K562 (cell line): ENCODE data around the gene HOXC10. TPM values are rescaled to one million over a fixed set of nuclear protein-coding genes. Genes with fewer than 3 reads are reported as not detected.

Source experiments
- CREB1 ChIP-seq, 2 experiments: sonication (generic) in 1 of 2; formaldehyde crosslinking in 1 of 2; IDR thresholded peaks; 2 replicates each; pipeline versions ENCODE4 v1.6.1 to v1.8.0; 2012 to 2022; ENCODE audit warnings: inconsistent platforms in 1 of 2, mild to moderate bottlenecking in 1 of 2, missing genetic modification reagents in 1 of 2, moderate library complexity in 1 of 2
- CXXC5 ChIP-seq: fragments of 250-450 bp; sonication (Bioruptor Pico); IDR thresholded peaks from 2 replicates; pipeline ENCODE4 v1.8.0; 2022; ENCODE audit warnings: inconsistent platforms, mild to moderate bottlenecking, moderate library complexity
- FOSL1 ChIP-seq: fragments of 200-800 bp; sonication (Bioruptor generic); conservative IDR thresholded peaks from 2 replicates; pipeline ENCODE4 v1.6.1; 2016; ENCODE audit warnings: missing genetic modification characterization, missing compliant biosample characterization
- NFE2 ChIP-seq: IDR thresholded peaks from 2 replicates; pipeline ENCODE4 v1.6.1; 2014; ENCODE audit warnings: antibody characterized with exemption, low read depth
- RAD21 ChIP-seq, 2 experiments: fragments of 250-450 bp in 1 of 2; fragments of 450-650 bp in 1 of 2; sonication (Bioruptor Pico) in 1 of 2; formaldehyde crosslinking in 1 of 2; IDR thresholded peaks in 1 of 2; conservative IDR thresholded peaks in 1 of 2; 2 replicates each; pipeline versions ENCODE4 v1.4.0 to v1.8.0; 2020 to 2022; ENCODE audit warnings: mild to moderate bottlenecking in 2 of 2, moderate library complexity in 1 of 2
- polyA plus RNA-seq, 8 experiments: library from polyadenylated mRNA; depleted of rRNA in 4 of 8; stranded (reverse) in 5 of 8; unstranded in 3 of 8; fragments of >200 nt; fragmentation: Nextera tagmentation in 2 of 8; fragmentation: Illumina TruSeq in 1 of 8; extraction: Ambion mirVana in 2 of 8; extraction: Trizol in 1 of 8; gene quantifications; 2 replicates each; pipeline versions ENCODE4 v1.2.1 to v1.2.3, GENCODE V29; 2011 to 2014; ENCODE audit warnings: inconsistent platforms in 1 of 8, missing spikeins in 1 of 8
- total RNA-seq, 7 experiments: library from RNA; depleted of rRNA in 6 of 7; stranded (reverse); fragments of >200 nt in 6 of 7; fragmentation: Illumina TruSeq in 2 of 7; extraction: Trizol in 2 of 7; gene quantifications; 2 replicates each; pipeline versions ENCODE4 v1.2.1 to v1.2.3, GENCODE V29; 2011 to 2021; ENCODE audit warnings: low replicate concordance in 1 of 7
- TF ChIP-seq, protein P1 (sequence below): fragments of 450-650 bp; IDR thresholded peaks from 2 replicates; pipeline ENCODE4 v1.6.1; 2016; ENCODE audit warnings: mild to moderate bottlenecking
- TF ChIP-seq, protein P2 (sequence below): fragments of 200-800 bp; sonication (Bioruptor generic); IDR thresholded peaks from 2 replicates; pipeline ENCODE4 v1.6.1; 2017; ENCODE audit warnings: missing genetic modification characterization, missing compliant biosample characterization
- TF ChIP-seq, protein P3 (sequence below), 2 experiments: fragments of 200-800 bp in 1 of 2; sonication (Bioruptor generic) in 1 of 2; sonication (generic) in 1 of 2; formaldehyde crosslinking in 1 of 2; IDR thresholded peaks in 1 of 2; conservative IDR thresholded peaks in 1 of 2; 2 replicates each; pipeline versions ENCODE4 v1.5.0 to v1.6.1; 2016 to 2020; ENCODE audit warnings: missing compliant biosample characterization in 1 of 2, missing genetic modification characterization in 1 of 2, missing genetic modification reagents in 1 of 2
- TF ChIP-seq, protein P4 (sequence below): sonication (generic); formaldehyde crosslinking; IDR thresholded peaks from 2 replicates; pipeline ENCODE4 v1.8.0; 2022; ENCODE audit warnings: missing genetic modification reagents, mild to moderate bottlenecking, moderate library complexity, borderline replicate concordance
- TF ChIP-seq, protein P5 (sequence below): sonication (generic); formaldehyde crosslinking; IDR thresholded peaks from 2 replicates; pipeline ENCODE4 v1.8.1; 2022; ENCODE audit warnings: missing genetic modification reagents
- TF ChIP-seq, protein P6 (sequence below), 3 experiments: IDR thresholded peaks in 2 of 3; conservative IDR thresholded peaks in 1 of 3; 2 replicates each; pipeline ENCODE4 v1.5.1; 2011 to 2012; ENCODE audit warnings: low read length in 3 of 3, mild to moderate bottlenecking in 3 of 3, control low read depth in 2 of 3, improper control_type of control experiment in 1 of 3, inconsistent platforms in 1 of 3, low read depth in 1 of 3, mixed read lengths in 1 of 3, moderate library complexity in 1 of 3; ENCODE audit not compliant: insufficient read depth in 2 of 3
- TF ChIP-seq, protein P7 (sequence below): fragments of 200-800 bp; sonication (Bioruptor generic); IDR thresholded peaks from 2 replicates; pipeline ENCODE4 v1.6.1; 2017; ENCODE audit warnings: missing genetic modification characterization, missing compliant biosample characterization

HOXC10 gene
- total and polyA plus RNA-seq, 9 of the 15 experiments (the other 6 are each of a cell fraction or from before 2014, with no cell fraction given) = 0.13 to 0.77 (median 0.35) TPM; not detected in 2

DNA sequence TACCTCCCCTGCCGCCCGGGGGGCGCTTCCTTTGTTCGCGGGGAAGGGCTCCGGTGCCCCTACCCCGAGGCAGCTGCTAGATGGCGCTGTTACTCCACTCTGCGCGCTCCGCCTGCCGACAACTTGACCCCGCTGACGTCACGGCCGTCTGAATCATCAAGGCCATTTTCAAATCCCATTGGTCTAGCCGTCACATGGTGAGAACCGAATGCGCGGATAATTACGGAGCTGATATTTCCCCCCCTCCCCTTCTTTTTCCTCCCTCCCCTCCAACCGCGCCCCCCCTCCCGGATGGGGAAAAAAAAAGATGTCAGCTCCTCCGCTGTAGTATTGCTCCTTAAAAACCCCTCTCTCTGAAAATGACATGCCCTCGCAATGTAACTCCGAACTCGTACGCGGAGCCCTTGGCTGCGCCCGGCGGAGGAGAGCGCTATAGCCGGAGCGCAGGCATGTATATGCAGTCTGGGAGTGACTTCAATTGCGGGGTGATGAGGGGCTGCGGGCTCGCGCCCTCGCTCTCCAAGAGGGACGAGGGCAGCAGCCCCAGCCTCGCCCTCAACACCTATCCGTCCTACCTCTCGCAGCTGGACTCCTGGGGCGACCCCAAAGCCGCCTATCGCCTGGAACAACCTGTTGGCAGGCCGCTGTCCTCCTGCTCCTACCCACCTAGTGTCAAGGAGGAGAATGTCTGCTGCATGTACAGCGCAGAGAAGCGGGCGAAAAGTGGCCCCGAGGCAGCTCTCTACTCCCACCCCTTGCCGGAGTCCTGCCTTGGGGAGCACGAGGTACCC is at the start of gene HOXC10 (continued):
- TF ChIP-seq, protein P1, sequence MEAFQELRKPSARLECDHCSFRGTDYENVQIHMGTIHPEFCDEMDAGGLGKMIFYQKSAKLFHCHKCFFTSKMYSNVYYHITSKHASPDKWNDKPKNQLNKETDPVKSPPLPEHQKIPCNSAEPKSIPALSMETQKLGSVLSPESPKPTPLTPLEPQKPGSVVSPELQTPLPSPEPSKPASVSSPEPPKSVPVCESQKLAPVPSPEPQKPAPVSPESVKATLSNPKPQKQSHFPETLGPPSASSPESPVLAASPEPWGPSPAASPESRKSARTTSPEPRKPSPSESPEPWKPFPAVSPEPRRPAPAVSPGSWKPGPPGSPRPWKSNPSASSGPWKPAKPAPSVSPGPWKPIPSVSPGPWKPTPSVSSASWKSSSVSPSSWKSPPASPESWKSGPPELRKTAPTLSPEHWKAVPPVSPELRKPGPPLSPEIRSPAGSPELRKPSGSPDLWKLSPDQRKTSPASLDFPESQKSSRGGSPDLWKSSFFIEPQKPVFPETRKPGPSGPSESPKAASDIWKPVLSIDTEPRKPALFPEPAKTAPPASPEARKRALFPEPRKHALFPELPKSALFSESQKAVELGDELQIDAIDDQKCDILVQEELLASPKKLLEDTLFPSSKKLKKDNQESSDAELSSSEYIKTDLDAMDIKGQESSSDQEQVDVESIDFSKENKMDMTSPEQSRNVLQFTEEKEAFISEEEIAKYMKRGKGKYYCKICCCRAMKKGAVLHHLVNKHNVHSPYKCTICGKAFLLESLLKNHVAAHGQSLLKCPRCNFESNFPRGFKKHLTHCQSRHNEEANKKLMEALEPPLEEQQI = peak; percentile 47; the same call in 1 of the 2 replicates
- TF ChIP-seq RAD21 (CRISPR knock-in tag; conservative IDR thresholded peaks at IDR 0.05 in 1 of 2, IDR thresholded peaks at IDR 0.05 in 1 of 2) (peak; percentile 88 to 91), CREB1 (IDR thresholded peaks at IDR 0.05) (peak; percentile 87), CREB1 (CRISPR knock-in tag; IDR thresholded peaks at IDR 0.05) (peak; percentile 92), CXXC5 (CRISPR knock-in tag) (peak; percentile 56), FOSL1 (tag) (peak; percentile 89), NFE2 (no peak; the same call in 1 of the 2 replicates)
- TF ChIP-seq, protein P2, sequence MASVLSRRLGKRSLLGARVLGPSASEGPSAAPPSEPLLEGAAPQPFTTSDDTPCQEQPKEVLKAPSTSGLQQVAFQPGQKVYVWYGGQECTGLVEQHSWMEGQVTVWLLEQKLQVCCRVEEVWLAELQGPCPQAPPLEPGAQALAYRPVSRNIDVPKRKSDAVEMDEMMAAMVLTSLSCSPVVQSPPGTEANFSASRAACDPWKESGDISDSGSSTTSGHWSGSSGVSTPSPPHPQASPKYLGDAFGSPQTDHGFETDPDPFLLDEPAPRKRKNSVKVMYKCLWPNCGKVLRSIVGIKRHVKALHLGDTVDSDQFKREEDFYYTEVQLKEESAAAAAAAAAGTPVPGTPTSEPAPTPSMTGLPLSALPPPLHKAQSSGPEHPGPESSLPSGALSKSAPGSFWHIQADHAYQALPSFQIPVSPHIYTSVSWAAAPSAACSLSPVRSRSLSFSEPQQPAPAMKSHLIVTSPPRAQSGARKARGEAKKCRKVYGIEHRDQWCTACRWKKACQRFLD (CRISPR knock-in tag) = 0 out of 2 replicates have a peak, but pooled peaks have one; percentile 39
- TF ChIP-seq, protein P3, sequence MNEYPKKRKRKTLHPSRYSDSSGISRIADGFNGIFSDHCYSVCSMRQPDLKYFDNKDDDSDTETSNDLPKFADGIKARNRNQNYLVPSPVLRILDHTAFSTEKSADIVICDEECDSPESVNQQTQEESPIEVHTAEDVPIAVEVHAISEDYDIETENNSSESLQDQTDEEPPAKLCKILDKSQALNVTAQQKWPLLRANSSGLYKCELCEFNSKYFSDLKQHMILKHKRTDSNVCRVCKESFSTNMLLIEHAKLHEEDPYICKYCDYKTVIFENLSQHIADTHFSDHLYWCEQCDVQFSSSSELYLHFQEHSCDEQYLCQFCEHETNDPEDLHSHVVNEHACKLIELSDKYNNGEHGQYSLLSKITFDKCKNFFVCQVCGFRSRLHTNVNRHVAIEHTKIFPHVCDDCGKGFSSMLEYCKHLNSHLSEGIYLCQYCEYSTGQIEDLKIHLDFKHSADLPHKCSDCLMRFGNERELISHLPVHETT (CRISPR knock-in tag; conservative IDR thresholded peaks at IDR 0.05 in 1 of 2, IDR thresholded peaks at IDR 0.05 in 1 of 2) = 0 out of 4 replicates have a peak, but pooled peaks of 1 of the 2 experiments have one; percentile 29
- TF ChIP-seq, protein P4, sequence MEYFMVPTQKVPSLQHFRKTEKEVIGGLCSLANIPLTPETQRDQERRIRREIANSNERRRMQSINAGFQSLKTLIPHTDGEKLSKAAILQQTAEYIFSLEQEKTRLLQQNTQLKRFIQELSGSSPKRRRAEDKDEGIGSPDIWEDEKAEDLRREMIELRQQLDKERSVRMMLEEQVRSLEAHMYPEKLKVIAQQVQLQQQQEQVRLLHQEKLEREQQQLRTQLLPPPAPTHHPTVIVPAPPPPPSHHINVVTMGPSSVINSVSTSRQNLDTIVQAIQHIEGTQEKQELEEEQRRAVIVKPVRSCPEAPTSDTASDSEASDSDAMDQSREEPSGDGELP (CRISPR knock-in tag) = peak; percentile 69; the same call in 1 of the 2 replicates
- TF ChIP-seq, protein P5, sequence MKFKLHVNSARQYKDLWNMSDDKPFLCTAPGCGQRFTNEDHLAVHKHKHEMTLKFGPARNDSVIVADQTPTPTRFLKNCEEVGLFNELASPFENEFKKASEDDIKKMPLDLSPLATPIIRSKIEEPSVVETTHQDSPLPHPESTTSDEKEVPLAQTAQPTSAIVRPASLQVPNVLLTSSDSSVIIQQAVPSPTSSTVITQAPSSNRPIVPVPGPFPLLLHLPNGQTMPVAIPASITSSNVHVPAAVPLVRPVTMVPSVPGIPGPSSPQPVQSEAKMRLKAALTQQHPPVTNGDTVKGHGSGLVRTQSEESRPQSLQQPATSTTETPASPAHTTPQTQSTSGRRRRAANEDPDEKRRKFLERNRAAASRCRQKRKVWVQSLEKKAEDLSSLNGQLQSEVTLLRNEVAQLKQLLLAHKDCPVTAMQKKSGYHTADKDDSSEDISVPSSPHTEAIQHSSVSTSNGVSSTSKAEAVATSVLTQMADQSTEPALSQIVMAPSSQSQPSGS (CRISPR knock-in tag) = no peak
- TF ChIP-seq, protein P6, sequence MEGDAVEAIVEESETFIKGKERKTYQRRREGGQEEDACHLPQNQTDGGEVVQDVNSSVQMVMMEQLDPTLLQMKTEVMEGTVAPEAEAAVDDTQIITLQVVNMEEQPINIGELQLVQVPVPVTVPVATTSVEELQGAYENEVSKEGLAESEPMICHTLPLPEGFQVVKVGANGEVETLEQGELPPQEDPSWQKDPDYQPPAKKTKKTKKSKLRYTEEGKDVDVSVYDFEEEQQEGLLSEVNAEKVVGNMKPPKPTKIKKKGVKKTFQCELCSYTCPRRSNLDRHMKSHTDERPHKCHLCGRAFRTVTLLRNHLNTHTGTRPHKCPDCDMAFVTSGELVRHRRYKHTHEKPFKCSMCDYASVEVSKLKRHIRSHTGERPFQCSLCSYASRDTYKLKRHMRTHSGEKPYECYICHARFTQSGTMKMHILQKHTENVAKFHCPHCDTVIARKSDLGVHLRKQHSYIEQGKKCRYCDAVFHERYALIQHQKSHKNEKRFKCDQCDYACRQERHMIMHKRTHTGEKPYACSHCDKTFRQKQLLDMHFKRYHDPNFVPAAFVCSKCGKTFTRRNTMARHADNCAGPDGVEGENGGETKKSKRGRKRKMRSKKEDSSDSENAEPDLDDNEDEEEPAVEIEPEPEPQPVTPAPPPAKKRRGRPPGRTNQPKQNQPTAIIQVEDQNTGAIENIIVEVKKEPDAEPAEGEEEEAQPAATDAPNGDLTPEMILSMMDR (IDR thresholded peaks at IDR 0.05 in 2 of 3, conservative IDR thresholded peaks at IDR 0.05 in 1 of 3; ENCODE audit: insufficient read depth in 2 of 3, low read depth in 1 of 3, low read length in 3 of 3) = peak; percentile 82 to 95 (median 95)
- TF ChIP-seq, protein P7, sequence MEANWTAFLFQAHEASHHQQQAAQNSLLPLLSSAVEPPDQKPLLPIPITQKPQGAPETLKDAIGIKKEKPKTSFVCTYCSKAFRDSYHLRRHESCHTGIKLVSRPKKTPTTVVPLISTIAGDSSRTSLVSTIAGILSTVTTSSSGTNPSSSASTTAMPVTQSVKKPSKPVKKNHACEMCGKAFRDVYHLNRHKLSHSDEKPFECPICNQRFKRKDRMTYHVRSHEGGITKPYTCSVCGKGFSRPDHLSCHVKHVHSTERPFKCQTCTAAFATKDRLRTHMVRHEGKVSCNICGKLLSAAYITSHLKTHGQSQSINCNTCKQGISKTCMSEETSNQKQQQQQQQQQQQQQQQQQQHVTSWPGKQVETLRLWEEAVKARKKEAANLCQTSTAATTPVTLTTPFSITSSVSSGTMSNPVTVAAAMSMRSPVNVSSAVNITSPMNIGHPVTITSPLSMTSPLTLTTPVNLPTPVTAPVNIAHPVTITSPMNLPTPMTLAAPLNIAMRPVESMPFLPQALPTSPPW (CRISPR knock-in tag) = peak; percentile 77
